ENCODE measurements around the gene P2RX5. TPM values are rescaled to one million over a fixed set of nuclear protein-coding genes. Genes with fewer than 3 reads are reported as not detected.

The P2RX5 gene
- total RNA-seq, 1 experiment from 2014 or later = 8.8 TPM

DNA sequence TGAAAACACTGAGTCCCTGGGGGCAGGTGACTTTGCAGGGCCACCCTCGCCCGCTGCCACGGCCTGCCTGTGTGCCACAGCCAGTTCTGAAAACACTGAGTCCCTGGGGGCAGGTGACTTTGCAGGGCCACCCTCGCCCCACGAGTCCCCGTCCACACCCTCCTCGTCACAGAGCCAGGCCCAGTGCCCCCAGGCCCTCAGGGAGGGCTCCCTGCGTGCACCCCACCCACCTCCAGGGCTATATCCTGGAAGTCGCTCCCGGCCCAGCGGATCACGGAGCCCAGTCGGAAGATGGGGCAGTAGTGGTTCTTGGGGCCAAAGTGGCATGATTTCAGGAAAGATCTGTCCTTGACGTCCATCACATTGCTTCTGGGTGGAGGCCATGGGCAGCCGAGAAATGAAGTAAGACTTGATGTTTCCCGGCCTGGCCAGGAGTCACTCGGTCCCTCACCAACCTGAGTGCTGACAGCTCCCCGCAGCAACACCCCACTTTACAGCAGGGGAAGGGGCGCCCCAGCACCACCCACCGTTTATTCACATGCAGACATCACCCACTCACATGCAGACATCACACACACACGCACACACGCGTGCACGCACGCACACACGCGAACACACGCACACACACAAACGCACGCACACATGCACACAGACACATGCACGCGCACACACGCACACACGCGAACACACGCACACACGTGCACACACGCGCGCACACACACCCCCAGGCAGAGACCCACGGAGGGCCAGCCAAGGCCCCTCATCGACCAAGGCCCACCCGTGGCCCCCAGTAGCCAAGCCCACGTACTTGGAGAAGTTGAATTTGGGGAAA, 6.5 kb downstream of the P2RX5 start (continued):
- TF ChIP-seq MYBL2 (CRISPR knock-in tag; IDR thresholded peaks at IDR 0.05) = no peak
- TF ChIP-seq JUN (CRISPR knock-in tag; IDR thresholded peaks at IDR 0.05) = no peak

DNA sequence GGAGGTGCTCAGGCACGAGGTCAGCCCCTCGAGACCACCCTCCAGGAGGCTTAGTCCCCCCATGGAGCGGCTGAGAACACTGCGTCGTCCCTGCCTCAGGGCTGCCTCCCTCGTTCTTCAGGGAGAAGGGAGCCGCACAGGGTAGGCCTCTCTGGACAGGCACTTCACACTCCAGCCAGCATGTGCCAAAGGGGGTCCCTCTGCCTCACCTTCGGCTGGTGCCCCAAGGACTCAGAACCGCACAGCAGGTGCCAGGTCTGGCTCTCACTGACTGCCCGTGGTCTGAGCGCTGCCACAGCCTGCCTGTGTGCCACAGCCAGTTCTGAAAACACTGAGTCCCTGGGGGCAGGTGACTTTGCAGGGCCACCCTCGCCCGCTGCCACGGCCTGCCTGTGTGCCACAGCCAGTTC, 7.1 kb downstream of the P2RX5 start:
- Mint-ChIP-seq H3K4me3 (no peak overlapping the region), H3K27me3 (ENCODE audit: low read depth) (no peaks in the 10 kb centered on the region), H3K9me3 (no peaks in the 10 kb centered on the region), H3K36me3 (no peaks in the 10 kb centered on the region), H3K4me1 (peaks cover 9% of the 10 kb centered on the region), H3K27ac (no peak overlapping the region)
- CTCF ChIA-PET = no interaction called here
- DNase-seq (ENCODE audit: low spot score) = no peak
- POLR2A ChIA-PET = no interaction called here
- TF ChIP-seq ELF4 (CRISPR knock-in tag; IDR thresholded peaks at IDR 0.05; ENCODE audit: low read depth) = no peak
- no peak for TF ChIP-seq ZNF232 (CRISPR knock-in tag; IDR thresholded peaks at IDR 0.05)
- no peak for TF ChIP-seq FOXK1 (CRISPR knock-in tag; IDR thresholded peaks at IDR 0.05)
- TF ChIP-seq FOXP1 (CRISPR knock-in tag; IDR thresholded peaks at IDR 0.05; ENCODE audit: borderline replicate concordance) = no peak
- TF ChIP-seq, protein P1, sequence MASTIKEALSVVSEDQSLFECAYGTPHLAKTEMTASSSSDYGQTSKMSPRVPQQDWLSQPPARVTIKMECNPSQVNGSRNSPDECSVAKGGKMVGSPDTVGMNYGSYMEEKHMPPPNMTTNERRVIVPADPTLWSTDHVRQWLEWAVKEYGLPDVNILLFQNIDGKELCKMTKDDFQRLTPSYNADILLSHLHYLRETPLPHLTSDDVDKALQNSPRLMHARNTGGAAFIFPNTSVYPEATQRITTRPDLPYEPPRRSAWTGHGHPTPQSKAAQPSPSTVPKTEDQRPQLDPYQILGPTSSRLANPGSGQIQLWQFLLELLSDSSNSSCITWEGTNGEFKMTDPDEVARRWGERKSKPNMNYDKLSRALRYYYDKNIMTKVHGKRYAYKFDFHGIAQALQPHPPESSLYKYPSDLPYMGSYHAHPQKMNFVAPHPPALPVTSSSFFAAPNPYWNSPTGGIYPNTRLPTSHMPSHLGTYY (CRISPR knock-in tag; IDR thresholded peaks at IDR 0.05) = no peak
- TF ChIP-seq ZNF671 (CRISPR knock-in tag; IDR thresholded peaks at IDR 0.05) = no peak
- no peak for TF ChIP-seq ESRRA (CRISPR knock-in tag; IDR thresholded peaks at IDR 0.05; ENCODE audit: borderline replicate concordance)
- no peak for TF ChIP-seq ZNF138 (CRISPR knock-in tag; conservative IDR thresholded peaks at IDR 0.05)
- TF ChIP-seq, protein P2, sequence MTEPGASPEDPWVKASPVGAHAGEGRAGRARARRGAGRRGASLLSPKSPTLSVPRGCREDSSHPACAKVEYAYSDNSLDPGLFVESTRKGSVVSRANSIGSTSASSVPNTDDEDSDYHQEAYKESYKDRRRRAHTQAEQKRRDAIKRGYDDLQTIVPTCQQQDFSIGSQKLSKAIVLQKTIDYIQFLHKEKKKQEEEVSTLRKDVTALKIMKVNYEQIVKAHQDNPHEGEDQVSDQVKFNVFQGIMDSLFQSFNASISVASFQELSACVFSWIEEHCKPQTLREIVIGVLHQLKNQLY (CRISPR knock-in tag; IDR thresholded peaks at IDR 0.05) = no peak
- TF ChIP-seq ATF3 (CRISPR knock-in tag; conservative IDR thresholded peaks at IDR 0.05) = no peak
- TF ChIP-seq PREB (CRISPR knock-in tag; IDR thresholded peaks at IDR 0.05; ENCODE audit: borderline replicate concordance) = no peak
- TF ChIP-seq, protein P3, sequence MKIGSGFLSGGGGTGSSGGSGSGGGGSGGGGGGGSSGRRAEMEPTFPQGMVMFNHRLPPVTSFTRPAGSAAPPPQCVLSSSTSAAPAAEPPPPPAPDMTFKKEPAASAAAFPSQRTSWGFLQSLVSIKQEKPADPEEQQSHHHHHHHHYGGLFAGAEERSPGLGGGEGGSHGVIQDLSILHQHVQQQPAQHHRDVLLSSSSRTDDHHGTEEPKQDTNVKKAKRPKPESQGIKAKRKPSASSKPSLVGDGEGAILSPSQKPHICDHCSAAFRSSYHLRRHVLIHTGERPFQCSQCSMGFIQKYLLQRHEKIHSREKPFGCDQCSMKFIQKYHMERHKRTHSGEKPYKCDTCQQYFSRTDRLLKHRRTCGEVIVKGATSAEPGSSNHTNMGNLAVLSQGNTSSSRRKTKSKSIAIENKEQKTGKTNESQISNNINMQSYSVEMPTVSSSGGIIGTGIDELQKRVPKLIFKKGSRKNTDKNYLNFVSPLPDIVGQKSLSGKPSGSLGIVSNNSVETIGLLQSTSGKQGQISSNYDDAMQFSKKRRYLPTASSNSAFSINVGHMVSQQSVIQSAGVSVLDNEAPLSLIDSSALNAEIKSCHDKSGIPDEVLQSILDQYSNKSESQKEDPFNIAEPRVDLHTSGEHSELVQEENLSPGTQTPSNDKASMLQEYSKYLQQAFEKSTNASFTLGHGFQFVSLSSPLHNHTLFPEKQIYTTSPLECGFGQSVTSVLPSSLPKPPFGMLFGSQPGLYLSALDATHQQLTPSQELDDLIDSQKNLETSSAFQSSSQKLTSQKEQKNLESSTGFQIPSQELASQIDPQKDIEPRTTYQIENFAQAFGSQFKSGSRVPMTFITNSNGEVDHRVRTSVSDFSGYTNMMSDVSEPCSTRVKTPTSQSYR (CRISPR knock-in tag; IDR thresholded peaks at IDR 0.05) = no peak
- TF ChIP-seq, protein P4, sequence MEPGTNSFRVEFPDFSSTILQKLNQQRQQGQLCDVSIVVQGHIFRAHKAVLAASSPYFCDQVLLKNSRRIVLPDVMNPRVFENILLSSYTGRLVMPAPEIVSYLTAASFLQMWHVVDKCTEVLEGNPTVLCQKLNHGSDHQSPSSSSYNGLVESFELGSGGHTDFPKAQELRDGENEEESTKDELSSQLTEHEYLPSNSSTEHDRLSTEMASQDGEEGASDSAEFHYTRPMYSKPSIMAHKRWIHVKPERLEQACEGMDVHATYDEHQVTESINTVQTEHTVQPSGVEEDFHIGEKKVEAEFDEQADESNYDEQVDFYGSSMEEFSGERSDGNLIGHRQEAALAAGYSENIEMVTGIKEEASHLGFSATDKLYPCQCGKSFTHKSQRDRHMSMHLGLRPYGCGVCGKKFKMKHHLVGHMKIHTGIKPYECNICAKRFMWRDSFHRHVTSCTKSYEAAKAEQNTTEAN (CRISPR knock-in tag; IDR thresholded peaks at IDR 0.05) = no peak
- no peak for TF ChIP-seq AR (CRISPR knock-in tag; IDR thresholded peaks at IDR 0.05)
- no peak for TF ChIP-seq EMX1 (CRISPR knock-in tag; IDR thresholded peaks at IDR 0.05)
- TF ChIP-seq, protein P5, sequence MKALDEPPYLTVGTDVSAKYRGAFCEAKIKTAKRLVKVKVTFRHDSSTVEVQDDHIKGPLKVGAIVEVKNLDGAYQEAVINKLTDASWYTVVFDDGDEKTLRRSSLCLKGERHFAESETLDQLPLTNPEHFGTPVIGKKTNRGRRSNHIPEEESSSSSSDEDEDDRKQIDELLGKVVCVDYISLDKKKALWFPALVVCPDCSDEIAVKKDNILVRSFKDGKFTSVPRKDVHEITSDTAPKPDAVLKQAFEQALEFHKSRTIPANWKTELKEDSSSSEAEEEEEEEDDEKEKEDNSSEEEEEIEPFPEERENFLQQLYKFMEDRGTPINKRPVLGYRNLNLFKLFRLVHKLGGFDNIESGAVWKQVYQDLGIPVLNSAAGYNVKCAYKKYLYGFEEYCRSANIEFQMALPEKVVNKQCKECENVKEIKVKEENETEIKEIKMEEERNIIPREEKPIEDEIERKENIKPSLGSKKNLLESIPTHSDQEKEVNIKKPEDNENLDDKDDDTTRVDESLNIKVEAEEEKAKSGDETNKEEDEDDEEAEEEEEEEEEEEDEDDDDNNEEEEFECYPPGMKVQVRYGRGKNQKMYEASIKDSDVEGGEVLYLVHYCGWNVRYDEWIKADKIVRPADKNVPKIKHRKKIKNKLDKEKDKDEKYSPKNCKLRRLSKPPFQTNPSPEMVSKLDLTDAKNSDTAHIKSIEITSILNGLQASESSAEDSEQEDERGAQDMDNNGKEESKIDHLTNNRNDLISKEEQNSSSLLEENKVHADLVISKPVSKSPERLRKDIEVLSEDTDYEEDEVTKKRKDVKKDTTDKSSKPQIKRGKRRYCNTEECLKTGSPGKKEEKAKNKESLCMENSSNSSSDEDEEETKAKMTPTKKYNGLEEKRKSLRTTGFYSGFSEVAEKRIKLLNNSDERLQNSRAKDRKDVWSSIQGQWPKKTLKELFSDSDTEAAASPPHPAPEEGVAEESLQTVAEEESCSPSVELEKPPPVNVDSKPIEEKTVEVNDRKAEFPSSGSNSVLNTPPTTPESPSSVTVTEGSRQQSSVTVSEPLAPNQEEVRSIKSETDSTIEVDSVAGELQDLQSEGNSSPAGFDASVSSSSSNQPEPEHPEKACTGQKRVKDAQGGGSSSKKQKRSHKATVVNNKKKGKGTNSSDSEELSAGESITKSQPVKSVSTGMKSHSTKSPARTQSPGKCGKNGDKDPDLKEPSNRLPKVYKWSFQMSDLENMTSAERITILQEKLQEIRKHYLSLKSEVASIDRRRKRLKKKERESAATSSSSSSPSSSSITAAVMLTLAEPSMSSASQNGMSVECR (CRISPR knock-in tag; IDR thresholded peaks at IDR 0.05; ENCODE audit: borderline replicate concordance) = no peak
- ATAC-seq = no peak

All from WTC11 (cell line).